Medulla oblongata (tissue), 1 donor: Measurements from ENCODE around the gene PITPNB.

Source experiments
- DNase-seq: peaks from one replicate; pipeline ENCODE4 v3.0.0-alpha.2; 2015; ENCODE audit errors: extremely low spot score

The PITPNB gene

DNA sequence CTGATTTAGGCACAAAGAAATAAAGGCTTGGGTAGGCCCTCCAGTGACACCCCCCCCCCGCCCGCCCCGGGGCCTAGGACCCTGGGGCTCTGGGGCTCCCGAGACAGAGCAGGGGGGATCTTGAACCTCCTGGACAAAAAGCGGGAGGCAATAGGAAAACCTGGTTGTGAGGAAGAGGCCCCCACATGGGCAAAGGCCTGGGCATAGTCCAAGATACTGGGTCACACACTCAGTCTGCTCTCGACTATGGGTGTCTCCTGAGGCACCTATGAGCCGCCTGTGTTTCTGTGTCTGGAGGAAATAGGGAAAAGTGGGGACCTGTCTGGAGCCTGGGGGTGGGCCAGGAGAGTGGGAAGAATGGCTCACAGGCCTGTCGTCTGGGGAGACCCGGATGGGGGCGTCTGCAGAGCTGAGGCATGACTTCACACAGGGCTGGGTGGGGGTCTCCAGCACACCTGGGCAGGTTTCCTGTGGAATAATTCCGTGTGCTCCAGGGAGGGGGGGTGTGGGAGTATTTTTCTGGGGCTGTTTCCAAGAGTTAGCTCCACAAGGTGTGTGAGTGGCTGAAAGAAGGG lies 115.1 kb downstream of the PITPNB start:
- no peak for DNase-seq

- DNase-seq: no peak
These were observed 116.5 kb downstream of the PITPNB start for GRCh38 chr22:27802346-27803073.
